H1 (cell line): Measurements from ENCODE around the gene FAM53B. TPM values are rescaled to one million over a fixed set of nuclear protein-coding genes. Genes with fewer than 3 reads are reported as not detected.

Experiments
- EZH2 ChIP-seq: fragments of 200-600 bp; sonication (generic); IDR thresholded peaks from 2 replicates; pipeline ENCODE4 v1.7.1; 2012; ENCODE audit warnings: low read depth, mild to moderate bottlenecking, moderate library complexity, low read length, inconsistent platforms; ENCODE audit not compliant: severe bottlenecking
- GTF2F1 ChIP-seq: IDR thresholded peaks from 2 replicates; pipeline ENCODE4 v1.6.1; 2012; ENCODE audit warnings: low read depth, low read length, improper control_type of control experiment, borderline replicate concordance
- KDM5A ChIP-seq: fragments of 200-600 bp; IDR thresholded peaks from 2 replicates; pipeline ENCODE4 v1.7.1; 2012; ENCODE audit warnings: mild to moderate bottlenecking, low read length, inconsistent platforms, mixed read lengths
- RAD21 ChIP-seq, 2 experiments: IDR thresholded peaks in 1 of 2; conservative IDR thresholded peaks in 1 of 2; 2 replicates each; pipeline ENCODE4 v1.6.1; 2011; ENCODE audit warnings: low read depth in 2 of 2, low read length in 2 of 2, improper control_type of control experiment in 1 of 2, inconsistent platforms in 1 of 2, mild to moderate bottlenecking in 1 of 2, moderate library complexity in 1 of 2
- RNF2 ChIP-seq: fragments of 200-900, 300-1000 bp; sonication (generic); IDR thresholded peaks from 2 replicates; pipeline ENCODE4 v1.7.1; 2016; ENCODE audit warnings: borderline replicate concordance, low read depth, mild to moderate bottlenecking, antibody characterized with exemption, low read length; ENCODE audit not compliant: poor library complexity, severe bottlenecking; ENCODE audit errors: missing control alignments
- TAF7 ChIP-seq: optimal IDR thresholded peaks from 2 replicates; pipeline ENCODE3; 2011; ENCODE audit warnings: low read depth, mild to moderate bottlenecking, inconsistent platforms, low read length, moderate library complexity, borderline replicate concordance
- polyA plus RNA-seq, 7 experiments: library from polyadenylated mRNA; depleted of rRNA in 3 of 7; stranded (reverse) in 5 of 7; unstranded in 2 of 7; fragments of >200 nt in 5 of 7; fragments of 200-250 nt in 2 of 7; gene quantifications; 1 replicate in 5 of 7; 2 replicates in 1 of 7; 4 replicates in 1 of 7; pipeline versions ENCODE4 v1.2.1 to v1.2.3, GENCODE V29; 2011 to 2013; ENCODE audit warnings: missing spikeins in 2 of 7, mixed read lengths in 2 of 7
- total RNA-seq: library from RNA; stranded (reverse); fragmentation: NEBNext Ultra II Directional; extraction: Animal tissue kit (Norgen Biotek cat#: 25700); gene quantifications from 2 replicates; pipeline ENCODE4 v1.2.1, GENCODE V29; 2021
- TF ChIP-seq, protein P1 (sequence below): fragments of 300-600 bp; sonication (generic); IDR thresholded peaks from 2 replicates; pipeline ENCODE4 v1.7.1; 2012; ENCODE audit warnings: low read length, moderate library complexity, mild to moderate bottlenecking, inconsistent platforms; ENCODE audit not compliant: insufficient replicate concordance

FAM53B gene
- total and polyA plus RNA-seq, 2 of the 8 experiments (the other 6 are each of a cell fraction or from before 2014, with no cell fraction given), result 5.3 to 14.4 TPM

DNA sequence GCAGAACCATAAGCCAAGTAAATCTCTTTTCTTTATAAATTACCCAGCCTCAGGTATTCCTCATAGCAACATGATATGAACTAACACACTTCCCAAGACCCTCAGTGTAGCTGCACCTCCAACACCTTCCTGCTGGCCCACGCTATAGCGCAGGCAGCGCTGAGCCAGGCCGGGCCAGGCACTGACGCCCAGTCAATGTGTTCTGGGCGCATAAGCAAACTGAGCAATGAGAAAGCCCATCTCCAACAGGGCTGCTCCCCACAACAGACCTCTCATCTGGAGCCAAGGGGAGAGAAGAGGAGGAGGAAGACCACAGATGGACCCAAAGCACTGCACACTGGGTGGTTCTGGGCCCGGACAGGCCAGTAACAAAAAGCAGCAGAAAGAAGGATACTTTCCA is 40.8 kb downstream of the FAM53B start (continued):
- TF ChIP-seq, protein P1, sequence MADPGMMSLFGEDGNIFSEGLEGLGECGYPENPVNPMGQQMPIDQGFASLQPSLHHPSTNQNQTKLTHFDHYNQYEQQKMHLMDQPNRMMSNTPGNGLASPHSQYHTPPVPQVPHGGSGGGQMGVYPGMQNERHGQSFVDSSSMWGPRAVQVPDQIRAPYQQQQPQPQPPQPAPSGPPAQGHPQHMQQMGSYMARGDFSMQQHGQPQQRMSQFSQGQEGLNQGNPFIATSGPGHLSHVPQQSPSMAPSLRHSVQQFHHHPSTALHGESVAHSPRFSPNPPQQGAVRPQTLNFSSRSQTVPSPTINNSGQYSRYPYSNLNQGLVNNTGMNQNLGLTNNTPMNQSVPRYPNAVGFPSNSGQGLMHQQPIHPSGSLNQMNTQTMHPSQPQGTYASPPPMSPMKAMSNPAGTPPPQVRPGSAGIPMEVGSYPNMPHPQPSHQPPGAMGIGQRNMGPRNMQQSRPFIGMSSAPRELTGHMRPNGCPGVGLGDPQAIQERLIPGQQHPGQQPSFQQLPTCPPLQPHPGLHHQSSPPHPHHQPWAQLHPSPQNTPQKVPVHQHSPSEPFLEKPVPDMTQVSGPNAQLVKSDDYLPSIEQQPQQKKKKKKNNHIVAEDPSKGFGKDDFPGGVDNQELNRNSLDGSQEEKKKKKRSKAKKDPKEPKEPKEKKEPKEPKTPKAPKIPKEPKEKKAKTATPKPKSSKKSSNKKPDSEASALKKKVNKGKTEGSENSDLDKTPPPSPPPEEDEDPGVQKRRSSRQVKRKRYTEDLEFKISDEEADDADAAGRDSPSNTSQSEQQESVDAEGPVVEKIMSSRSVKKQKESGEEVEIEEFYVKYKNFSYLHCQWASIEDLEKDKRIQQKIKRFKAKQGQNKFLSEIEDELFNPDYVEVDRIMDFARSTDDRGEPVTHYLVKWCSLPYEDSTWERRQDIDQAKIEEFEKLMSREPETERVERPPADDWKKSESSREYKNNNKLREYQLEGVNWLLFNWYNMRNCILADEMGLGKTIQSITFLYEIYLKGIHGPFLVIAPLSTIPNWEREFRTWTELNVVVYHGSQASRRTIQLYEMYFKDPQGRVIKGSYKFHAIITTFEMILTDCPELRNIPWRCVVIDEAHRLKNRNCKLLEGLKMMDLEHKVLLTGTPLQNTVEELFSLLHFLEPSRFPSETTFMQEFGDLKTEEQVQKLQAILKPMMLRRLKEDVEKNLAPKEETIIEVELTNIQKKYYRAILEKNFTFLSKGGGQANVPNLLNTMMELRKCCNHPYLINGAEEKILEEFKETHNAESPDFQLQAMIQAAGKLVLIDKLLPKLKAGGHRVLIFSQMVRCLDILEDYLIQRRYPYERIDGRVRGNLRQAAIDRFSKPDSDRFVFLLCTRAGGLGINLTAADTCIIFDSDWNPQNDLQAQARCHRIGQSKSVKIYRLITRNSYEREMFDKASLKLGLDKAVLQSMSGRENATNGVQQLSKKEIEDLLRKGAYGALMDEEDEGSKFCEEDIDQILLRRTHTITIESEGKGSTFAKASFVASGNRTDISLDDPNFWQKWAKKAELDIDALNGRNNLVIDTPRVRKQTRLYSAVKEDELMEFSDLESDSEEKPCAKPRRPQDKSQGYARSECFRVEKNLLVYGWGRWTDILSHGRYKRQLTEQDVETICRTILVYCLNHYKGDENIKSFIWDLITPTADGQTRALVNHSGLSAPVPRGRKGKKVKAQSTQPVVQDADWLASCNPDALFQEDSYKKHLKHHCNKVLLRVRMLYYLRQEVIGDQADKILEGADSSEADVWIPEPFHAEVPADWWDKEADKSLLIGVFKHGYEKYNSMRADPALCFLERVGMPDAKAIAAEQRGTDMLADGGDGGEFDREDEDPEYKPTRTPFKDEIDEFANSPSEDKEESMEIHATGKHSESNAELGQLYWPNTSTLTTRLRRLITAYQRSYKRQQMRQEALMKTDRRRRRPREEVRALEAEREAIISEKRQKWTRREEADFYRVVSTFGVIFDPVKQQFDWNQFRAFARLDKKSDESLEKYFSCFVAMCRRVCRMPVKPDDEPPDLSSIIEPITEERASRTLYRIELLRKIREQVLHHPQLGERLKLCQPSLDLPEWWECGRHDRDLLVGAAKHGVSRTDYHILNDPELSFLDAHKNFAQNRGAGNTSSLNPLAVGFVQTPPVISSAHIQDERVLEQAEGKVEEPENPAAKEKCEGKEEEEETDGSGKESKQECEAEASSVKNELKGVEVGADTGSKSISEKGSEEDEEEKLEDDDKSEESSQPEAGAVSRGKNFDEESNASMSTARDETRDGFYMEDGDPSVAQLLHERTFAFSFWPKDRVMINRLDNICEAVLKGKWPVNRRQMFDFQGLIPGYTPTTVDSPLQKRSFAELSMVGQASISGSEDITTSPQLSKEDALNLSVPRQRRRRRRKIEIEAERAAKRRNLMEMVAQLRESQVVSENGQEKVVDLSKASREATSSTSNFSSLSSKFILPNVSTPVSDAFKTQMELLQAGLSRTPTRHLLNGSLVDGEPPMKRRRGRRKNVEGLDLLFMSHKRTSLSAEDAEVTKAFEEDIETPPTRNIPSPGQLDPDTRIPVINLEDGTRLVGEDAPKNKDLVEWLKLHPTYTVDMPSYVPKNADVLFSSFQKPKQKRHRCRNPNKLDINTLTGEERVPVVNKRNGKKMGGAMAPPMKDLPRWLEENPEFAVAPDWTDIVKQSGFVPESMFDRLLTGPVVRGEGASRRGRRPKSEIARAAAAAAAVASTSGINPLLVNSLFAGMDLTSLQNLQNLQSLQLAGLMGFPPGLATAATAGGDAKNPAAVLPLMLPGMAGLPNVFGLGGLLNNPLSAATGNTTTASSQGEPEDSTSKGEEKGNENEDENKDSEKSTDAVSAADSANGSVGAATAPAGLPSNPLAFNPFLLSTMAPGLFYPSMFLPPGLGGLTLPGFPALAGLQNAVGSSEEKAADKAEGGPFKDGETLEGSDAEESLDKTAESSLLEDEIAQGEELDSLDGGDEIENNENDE, result no peak
- no peak for TF ChIP-seq KDM5A
- TF ChIP-seq RNF2, result no peak
- no peak for TF ChIP-seq EZH2
- TF ChIP-seq RAD21 (IDR thresholded peaks at IDR 0.05 in 1 of 2, conservative IDR thresholded peaks at IDR 0.05 in 1 of 2; ENCODE audit: low read depth in 2 of 2, low read length in 2 of 2), result no peak
- no peak for TF ChIP-seq GTF2F1
- no peak for TF ChIP-seq TAF7
- TF ChIP-seq, all 59 proteins: peak for 0
